Measurements from ENCODE around the gene COPS4. TPM values are rescaled to one million over a fixed set of nuclear protein-coding genes. Genes with fewer than 3 reads are reported as not detected.
"Not testable (repeated sequence)": the region's sequence is repeated elsewhere in the genome, so short reads cannot be mapped to it uniquely, and the experiment has no call there.

The COPS4 gene
- total RNA-seq, 2 experiments from 2014 or later: 28.0 to 29.3 TPM

GRCh38 chr4:83036991-83037665 is 2.1 kb downstream of the COPS4 start:
- H3K4me3 Mint-ChIP-seq: no peak overlapping the region
- CTCF ChIA-PET: interaction anchor here (0.7 to 5.5 kb wide), 6 partner anchors 9 to 244 kb away, joined by 3 to 21 read pairs (median 5); no protein-coding TSS in a partner anchor
- POLR2A ChIA-PET: no interaction called here
- no peaks in the 10 kb centered on the region for H3K9me3 Mint-ChIP-seq
- peaks cover 19% of the 10 kb centered on the region for H3K36me3 Mint-ChIP-seq (ENCODE audit: low read depth)
- peaks cover 38% of the 10 kb centered on the region for H3K4me1 Mint-ChIP-seq
- no peak overlapping the region for H3K27ac Mint-ChIP-seq
- no peaks in the 10 kb centered on the region for H3K27me3 Mint-ChIP-seq
- no peak for DNase-seq

DNA sequence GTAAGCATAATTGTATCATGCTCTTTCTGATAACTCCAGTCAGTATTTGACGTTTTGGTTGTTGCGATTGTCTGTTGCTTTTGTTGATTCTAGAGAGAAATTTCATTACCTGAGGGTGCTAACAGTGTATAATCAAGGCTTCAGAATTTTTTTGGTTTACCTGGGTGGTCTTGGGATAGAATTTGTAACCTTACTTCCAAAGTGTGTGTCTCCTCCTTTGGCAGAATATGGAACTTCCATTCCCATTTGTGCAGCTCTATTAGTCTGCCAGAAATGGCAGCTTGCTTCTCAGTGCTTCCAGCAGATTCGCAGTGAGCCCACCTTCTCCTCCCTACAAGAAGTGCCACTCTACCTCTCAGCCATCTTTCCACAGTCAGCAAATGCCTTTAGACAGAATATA is 5.3 kb downstream of the COPS4 start:
- CTCF ChIA-PET: interaction anchor here (0.5 to 5.5 kb wide), 2 partner anchors 28 to 101 kb away, joined by 3 to 21 read pairs; no protein-coding TSS in a partner anchor
- H3K27ac Mint-ChIP-seq: no peak overlapping the region
- peaks cover 43% of the 10 kb centered on the region for H3K4me1 Mint-ChIP-seq

GRCh38 chr4:83043157-83043556 is 8.2 kb downstream of the COPS4 start:
- H3K27ac Mint-ChIP-seq, H3K27me3 Mint-ChIP-seq, H3K4me3 Mint-ChIP-seq, H3K9me3 Mint-ChIP-seq, POLR2A ChIA-PET, DNase-seq: not testable (repeated sequence)
- peaks cover 22% of the 10 kb centered on the region for H3K36me3 Mint-ChIP-seq (ENCODE audit: low read depth)
- CTCF ChIA-PET: interaction anchor here (1.0 kb wide), 1 partner anchor 8 kb away, joined by 3 read pairs; the partner anchor contains the start of gene COPS4
- peaks cover 26% of the 10 kb centered on the region for H3K4me1 Mint-ChIP-seq

More for the DNA sequence above, 5.3 kb downstream of the COPS4 start:
- peaks cover 22% of the 10 kb centered on the region for H3K36me3 Mint-ChIP-seq (ENCODE audit: low read depth)
- DNase-seq: no peak
- H3K27me3 Mint-ChIP-seq: no peaks in the 10 kb centered on the region
- POLR2A ChIA-PET: no interaction called here
- H3K9me3 Mint-ChIP-seq: no peaks in the 10 kb centered on the region
- no peak overlapping the region for H3K4me3 Mint-ChIP-seq

- Mint-ChIP-seq H3K4me3 (no peak overlapping the region), H3K9me3 (no peaks in the 10 kb centered on the region), H3K27ac (no peak overlapping the region), H3K4me1 (peaks cover 22% of the 10 kb centered on the region), H3K36me3 (ENCODE audit: low read depth) (peaks cover 21% of the 10 kb centered on the region), H3K27me3 (no peaks in the 10 kb centered on the region)
- ChIA-PET CTCF (interaction anchor here (1.0 kb wide), 1 partner anchor 9 kb away, joined by 3 read pairs; the partner anchor contains the start of gene COPS4), POLR2A (no interaction called here)
- DNase-seq: no peak
Observed at GRCh38 chr4:83043801-83044407, 8.9 kb downstream of the COPS4 start.

GRCh38 chr4:83046693-83047473 is 11.9 kb downstream of the COPS4 start:
- H3K9me3 Mint-ChIP-seq: no peaks in the 10 kb centered on the region
- ChIA-PET CTCF (interaction anchor here (0.7 to 1.8 kb wide), 3 partner anchors 12 to 363 kb away, joined by 3 to 5 read pairs (median 4); partner anchors contain the start of gene COPS4), POLR2A (no interaction called here)

GRCh38 chr4:83048781-83049180 is 13.8 kb downstream of the COPS4 start:
- H3K36me3 Mint-ChIP-seq (ENCODE audit: low read depth): peaks cover 29% of the 10 kb centered on the region
- POLR2A ChIA-PET, H3K27ac Mint-ChIP-seq, DNase-seq, H3K27me3 Mint-ChIP-seq, H3K9me3 Mint-ChIP-seq, H3K4me3 Mint-ChIP-seq, H3K4me1 Mint-ChIP-seq: not testable (repeated sequence)
- CTCF ChIA-PET: interaction anchor here (0.6 to 1.8 kb wide), 3 partner anchors 14 to 477 kb away, joined by 3 to 5 read pairs (median 3); partner anchors contain the start of gene COPS4

More at GRCh38 chr4:83046693-83047473, 11.9 kb downstream of the COPS4 start:
- peaks cover 13% of the 10 kb centered on the region for H3K4me1 Mint-ChIP-seq
- peaks cover 23% of the 10 kb centered on the region for H3K36me3 Mint-ChIP-seq (ENCODE audit: low read depth)
- no peaks in the 10 kb centered on the region for H3K27me3 Mint-ChIP-seq
- no peak overlapping the region for H3K27ac Mint-ChIP-seq
- no peak overlapping the region for H3K4me3 Mint-ChIP-seq
- DNase-seq: no peak

GRCh38 chr4:83054928-83055327 is 19.9 kb downstream of the COPS4 start:
- H3K9me3 Mint-ChIP-seq: no peaks in the 10 kb centered on the region
- ChIA-PET CTCF (interaction anchor here (0.8 to 2.1 kb wide), 4 partner anchors 11 to 229 kb away, joined by 3 to 6 read pairs (median 4); no protein-coding TSS in a partner anchor), POLR2A (no interaction called here)
- peaks cover 32% of the 10 kb centered on the region for H3K36me3 Mint-ChIP-seq (ENCODE audit: low read depth)
- no peak overlapping the region for H3K27ac Mint-ChIP-seq
- peak; percentile 43 for DNase-seq
- H3K4me1 Mint-ChIP-seq: peaks cover 2% of the 10 kb centered on the region
- H3K4me3 Mint-ChIP-seq: no peak overlapping the region
- no peaks in the 10 kb centered on the region for H3K27me3 Mint-ChIP-seq

DNA sequence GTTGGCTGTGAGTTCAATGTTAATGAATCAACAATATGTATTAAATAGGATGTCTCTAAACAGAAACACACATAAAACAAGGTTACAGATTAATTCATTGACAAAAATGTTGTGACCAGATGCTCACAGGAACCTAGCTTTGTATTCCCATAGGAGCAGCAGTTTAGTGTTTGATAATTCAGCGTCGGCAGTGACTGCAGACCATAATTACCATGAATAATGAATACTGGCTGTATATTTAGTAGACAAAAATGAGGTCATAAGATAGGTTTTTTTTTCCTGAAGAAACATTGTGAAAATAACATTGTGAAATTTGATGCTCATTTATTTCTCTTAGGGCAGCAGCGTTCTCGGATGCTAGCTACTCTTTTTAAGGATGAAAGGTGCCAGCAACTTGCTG is 27.8 kb downstream of the COPS4 start:
- CTCF ChIA-PET: interaction anchor here (0.7 to 1.0 kb wide), 2 partner anchors 9 to 12 kb away, joined by 3 read pairs; no protein-coding TSS in a partner anchor
- no peaks in the 10 kb centered on the region for H3K9me3 Mint-ChIP-seq
- H3K36me3 Mint-ChIP-seq (ENCODE audit: low read depth): peaks cover 29% of the 10 kb centered on the region
- H3K4me3 Mint-ChIP-seq: no peak overlapping the region
- POLR2A ChIA-PET: no interaction called here
- H3K4me1 Mint-ChIP-seq: no peaks in the 10 kb centered on the region
- DNase-seq: no peak
- H3K27ac Mint-ChIP-seq: no peak overlapping the region
- H3K27me3 Mint-ChIP-seq: no peaks in the 10 kb centered on the region

- Mint-ChIP-seq H3K36me3 (ENCODE audit: low read depth) (peaks cover 39% of the 10 kb centered on the region), H3K4me1 (no peaks in the 10 kb centered on the region), H3K9me3 (no peaks in the 10 kb centered on the region), H3K27ac (no peak overlapping the region), H3K27me3 (no peaks in the 10 kb centered on the region), H3K4me3 (no peak overlapping the region)
- CTCF ChIA-PET: no interaction called here
- POLR2A ChIA-PET: no interaction called here
- no peak for DNase-seq
Observed at GRCh38 chr4:83065266-83065665, 30.3 kb downstream of the COPS4 start.

GRCh38 chr4:83067058-83067639 is 32.2 kb downstream of the COPS4 start:
- DNase-seq: no peak
- H3K4me1 Mint-ChIP-seq: peaks cover 3% of the 10 kb centered on the region
- POLR2A ChIA-PET: interaction anchor here (0.6 kb wide), 1 partner anchor 199 kb away, joined by 3 read pairs; no protein-coding TSS in a partner anchor
- CTCF ChIA-PET: interaction anchor here (0.7 to 1.4 kb wide), 2 partner anchors 43 to 337 kb away, joined by 3 to 5 read pairs; no protein-coding TSS in a partner anchor
- H3K27me3 Mint-ChIP-seq: no peaks in the 10 kb centered on the region
- H3K36me3 Mint-ChIP-seq (ENCODE audit: low read depth): peaks cover 48% of the 10 kb centered on the region
- H3K9me3 Mint-ChIP-seq: no peaks in the 10 kb centered on the region
- H3K4me3 Mint-ChIP-seq: no peak overlapping the region
- H3K27ac Mint-ChIP-seq: no peak overlapping the region

DNA sequence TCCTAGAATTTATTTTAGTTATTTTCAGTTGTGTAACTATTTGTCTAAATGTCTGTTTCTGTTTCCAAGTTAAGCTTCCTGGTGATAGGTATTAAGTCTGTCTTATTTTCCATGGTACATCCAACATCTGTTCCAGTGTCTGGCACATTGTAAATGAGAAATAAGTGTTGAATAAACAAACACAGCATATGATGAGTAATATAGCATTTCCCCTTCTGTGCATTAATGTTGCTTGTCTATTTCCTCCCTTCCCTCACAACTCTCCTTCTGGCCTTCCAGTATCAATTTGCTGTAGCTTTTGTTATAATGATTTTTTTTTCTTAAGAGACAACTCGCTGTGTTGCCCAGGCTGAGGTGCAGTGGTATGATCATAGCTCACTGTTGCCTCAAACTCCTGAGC is 36.1 kb downstream of the COPS4 start:
- ChIA-PET POLR2A (no interaction called here), CTCF (interaction anchor here (0.5 to 1.9 kb wide), 7 partner anchors 9 to 697 kb away, joined by 3 to 7 read pairs (median 3); no protein-coding TSS in a partner anchor)
- H3K4me3 Mint-ChIP-seq: no peak overlapping the region
- peak overlapping the region; percentile 17 for H3K27ac Mint-ChIP-seq
- peaks cover 13% of the 10 kb centered on the region for H3K4me1 Mint-ChIP-seq
- DNase-seq: no peak
- H3K36me3 Mint-ChIP-seq (ENCODE audit: low read depth): peaks cover 53% of the 10 kb centered on the region
- H3K27me3 Mint-ChIP-seq: no peaks in the 10 kb centered on the region
- H3K9me3 Mint-ChIP-seq: no peaks in the 10 kb centered on the region

DNA sequence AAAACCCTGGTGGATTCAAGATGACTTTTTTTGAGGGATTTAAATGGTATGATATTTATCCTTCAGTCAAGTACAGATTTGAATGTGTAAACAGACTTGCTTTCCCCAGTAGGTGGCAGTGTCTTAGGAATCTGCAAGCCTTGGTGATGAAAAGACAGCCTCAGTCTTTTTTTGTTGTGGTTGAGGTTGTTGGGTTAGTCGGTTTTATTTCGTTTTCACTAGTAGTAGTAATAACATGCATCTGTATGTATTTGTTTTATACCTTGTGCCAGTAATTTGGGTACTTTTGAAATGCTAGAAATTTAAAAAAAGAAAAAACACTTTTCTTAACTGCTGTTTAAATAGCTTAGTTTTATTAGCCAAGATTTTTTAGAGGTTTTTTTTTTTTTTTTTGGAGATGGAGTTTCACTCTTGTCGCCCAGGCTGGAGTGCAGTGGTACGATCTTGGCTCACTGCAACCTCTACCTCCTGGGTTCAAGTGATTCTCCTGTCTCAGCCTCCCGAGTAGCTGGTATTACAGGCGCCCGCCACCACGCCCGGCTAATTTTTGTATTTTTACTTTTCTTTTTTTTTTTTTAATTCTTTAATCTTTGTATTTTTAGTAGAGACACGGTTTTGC is 39.2 kb downstream of the COPS4 start:
- POLR2A ChIA-PET: interaction anchor here (0.6 to 1.2 kb wide), 4 partner anchors 124 to 207 kb away, joined by 3 to 7 read pairs (median 4); no protein-coding TSS in a partner anchor
- Mint-ChIP-seq H3K27me3 (no peaks in the 10 kb centered on the region), H3K36me3 (ENCODE audit: low read depth) (peaks cover 49% of the 10 kb centered on the region), H3K27ac (peak overlapping the region; percentile 81), H3K9me3 (no peaks in the 10 kb centered on the region), H3K4me3 (peak overlapping the region; percentile 46), H3K4me1 (peaks cover 23% of the 10 kb centered on the region)
- CTCF ChIA-PET: interaction anchor here (0.6 to 3.2 kb wide), 20 partner anchors 9 to 224 kb away, joined by 3 to 12 read pairs (median 3); partner anchors contain the start of gene COQ2
- DNase-seq: peak; percentile 89
